K562 (cell line): ENCODE results near the gene PPT2. TPM values are rescaled to one million over a fixed set of nuclear protein-coding genes. Genes with fewer than 3 reads are reported as not detected.

Experiments
- BACH1 ChIP-seq: fragments of 200-800 bp; sonication (Bioruptor generic); IDR thresholded peaks from 2 replicates; pipeline ENCODE4 v1.6.1; 2016; ENCODE audit warnings: missing genetic modification characterization, missing compliant biosample characterization
- CBX2 ChIP-seq: fragments of 200-600 bp; sonication (generic); IDR thresholded peaks from one replicate; pipeline ENCODE4 v1.6.1; 2012; ENCODE audit warnings: mild to moderate bottlenecking, low read length, inconsistent platforms; ENCODE audit not compliant: insufficient read depth, poor library complexity, severe bottlenecking
- ETS1 ChIP-seq: conservative IDR thresholded peaks from 2 replicates; pipeline ENCODE4 v1.6.1; 2011; ENCODE audit warnings: low read depth, mild to moderate bottlenecking, low read length; ENCODE audit not compliant: control insufficient read depth
- IFI16 ChIP-seq: fragments of 250-450 bp; sonication (Bioruptor Pico); IDR thresholded peaks from 2 replicates; pipeline ENCODE4 v2.1.2; 2022; ENCODE audit warnings: mild to moderate bottlenecking, inconsistent platforms
- NFIC ChIP-seq: fragments of 450-650 bp; IDR thresholded peaks from 2 replicates; pipeline ENCODE4 v1.6.1; 2017; ENCODE audit warnings: mild to moderate bottlenecking, inconsistent platforms
- NR2F6 ChIP-seq: fragments of 450-650 bp; formaldehyde crosslinking; IDR thresholded peaks from 2 replicates; pipeline ENCODE4 v1.4.0; 2020; ENCODE audit warnings: mild to moderate bottlenecking
- RFX5 ChIP-seq: IDR thresholded peaks from 2 replicates; pipeline ENCODE4 v1.6.1; 2011; ENCODE audit warnings: low read depth, mild to moderate bottlenecking, improper control_type of control experiment, low read length
- SETDB1 ChIP-seq: IDR thresholded peaks from one replicate; pipeline ENCODE4 v1.6.1; 2012; ENCODE audit warnings: low read length, control low read depth, inconsistent platforms
- TBL1XR1 ChIP-seq, 2 experiments: IDR thresholded peaks; 2 replicates each; pipeline ENCODE4 v1.6.1; 2012; ENCODE audit warnings: improper control_type of control experiment in 2 of 2, low read length in 2 of 2, mild to moderate bottlenecking in 1 of 2
- ZBTB40 ChIP-seq, 2 experiments: fragments of 450-650 bp in 1 of 2; sonication (generic) in 1 of 2; formaldehyde crosslinking in 1 of 2; IDR thresholded peaks; 2 replicates each; pipeline versions ENCODE4 v1.7.1 to v1.9.0; 2016 to 2022; ENCODE audit warnings: inconsistent platforms in 1 of 2, mild to moderate bottlenecking in 1 of 2, missing genetic modification reagents in 1 of 2
- ZNF277 ChIP-seq: fragments of 250-450 bp; sonication (Bioruptor Pico); IDR thresholded peaks from 2 replicates; pipeline ENCODE4 v1.8.0; 2022; ENCODE audit warnings: inconsistent platforms, mild to moderate bottlenecking, moderate library complexity, borderline replicate concordance
- ZNF395 ChIP-seq: fragments of 200-800 bp; sonication (Bioruptor generic); IDR thresholded peaks from 2 replicates; pipeline ENCODE4 v1.6.1; 2017; ENCODE audit warnings: missing genetic modification characterization, missing compliant biosample characterization
- ZNF696 ChIP-seq: fragments of 250-450 bp; sonication (Bioruptor Pico); conservative IDR thresholded peaks from 2 replicates; pipeline ENCODE4 v1.4.0; 2020; ENCODE audit warnings: mild to moderate bottlenecking, moderate library complexity
- polyA plus RNA-seq, 8 experiments: library from polyadenylated mRNA; depleted of rRNA in 4 of 8; stranded (reverse) in 5 of 8; unstranded in 3 of 8; fragments of >200 nt; fragmentation: Nextera tagmentation in 2 of 8; fragmentation: Illumina TruSeq in 1 of 8; extraction: Ambion mirVana in 2 of 8; extraction: Trizol in 1 of 8; gene quantifications; 2 replicates each; pipeline versions ENCODE4 v1.2.1 to v1.2.3, GENCODE V29; 2011 to 2014; ENCODE audit warnings: inconsistent platforms in 1 of 8, missing spikeins in 1 of 8
- total RNA-seq, 7 experiments: library from RNA; depleted of rRNA in 6 of 7; stranded (reverse); fragments of >200 nt in 6 of 7; fragmentation: Illumina TruSeq in 2 of 7; extraction: Trizol in 2 of 7; gene quantifications; 2 replicates each; pipeline versions ENCODE4 v1.2.1 to v1.2.3, GENCODE V29; 2011 to 2021; ENCODE audit warnings: low replicate concordance in 1 of 7

The PPT2 gene
- total and polyA plus RNA-seq, 9 of the 15 experiments (the other 6 are each of a cell fraction or from before 2014, with no cell fraction given) = 27.4 to 98.8 (median 69.9) TPM

- TF ChIP-seq IFI16 (CRISPR knock-in tag) (no peak), NFIC (peak; percentile 80), NR2F6 (CRISPR knock-in tag) (0 out of 2 replicates have a peak, but pooled peaks have one; percentile 69), RFX5 (no peak), ZNF277 (CRISPR knock-in tag) (no peak), ZNF395 (CRISPR knock-in tag) (peak; percentile 63; the same call in 1 of the 2 replicates), SETDB1 (no peak), TBL1XR1 (IDR thresholded peaks at IDR 0.05; ENCODE audit: low read length in 2 of 2) (peak in 1 of 2 experiments; percentile 51; a peak in 1 of 4 replicates), CBX2 (no peak), BACH1 (no peak), ZNF696 (no peak), ZBTB40 (IDR thresholded peaks at IDR 0.05) (peak; percentile 61), ZBTB40 (CRISPR knock-in tag; IDR thresholded peaks at IDR 0.05) (no peak), ETS1 (peak; percentile 35; the same call in 1 of the 2 replicates)
These were observed 36.3 kb downstream of the PPT2 start, which contains the start of gene PBX2 (continued) for GRCh38 chr6:32190054-32190851.
